CD4-positive, alpha-beta T cell treated with Interleukin-15 for 4 hours (primary cell): ENCODE measurements around the gene NPAS4.
"Not testable (repeated sequence)": the region's sequence is repeated elsewhere in the genome, so short reads cannot be mapped to it uniquely, and the experiment has no call there.

Source experiments
- DNase-seq: peaks from one replicate; pipeline ENCODE4 v3.0.0-alpha.2; 2020; ENCODE audit warnings: low spot score

Gene NPAS4

DNA sequence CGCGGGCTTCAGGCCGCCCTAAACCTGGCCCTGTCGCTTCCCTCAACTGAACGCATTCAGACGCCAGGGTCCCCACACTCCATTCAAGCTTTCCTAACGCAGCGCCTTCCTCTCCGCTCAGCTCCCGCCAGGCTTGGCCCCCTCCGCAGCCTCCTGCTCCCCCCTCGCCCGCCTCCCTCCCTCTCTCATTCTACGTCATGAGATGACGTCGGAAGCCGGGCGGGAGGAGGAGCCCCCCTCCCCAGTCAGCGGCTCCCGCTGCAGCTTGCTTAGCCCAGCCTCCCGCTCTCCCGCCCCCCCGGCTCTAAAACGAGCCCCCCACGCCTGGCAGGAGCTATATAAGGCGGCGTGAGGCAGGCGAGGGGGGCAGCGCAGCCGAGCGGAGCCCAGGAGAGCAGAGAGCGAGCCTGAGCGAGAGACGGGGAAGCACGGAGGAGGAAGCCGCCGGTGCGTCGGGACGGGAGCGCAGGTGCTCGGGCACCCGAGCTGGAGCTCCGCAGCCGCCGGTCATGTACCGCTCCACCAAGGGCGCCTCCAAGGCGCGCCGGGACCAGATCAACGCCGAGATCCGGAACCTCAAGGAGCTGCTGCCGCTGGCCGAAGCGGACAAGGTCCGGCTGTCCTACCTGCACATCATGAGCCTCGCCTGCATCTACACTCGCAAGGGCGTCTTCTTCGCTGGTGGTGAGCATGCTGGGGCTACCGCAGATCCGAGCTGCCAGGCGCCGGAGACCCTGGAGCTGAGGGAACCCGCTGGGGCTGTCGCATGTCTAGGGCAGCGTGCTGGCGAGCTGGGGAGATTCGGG, at the start of gene NPAS4:
NPAS4 (plus strand) TSS at position 365 of the 806 bp plus-strand sequence; CDS start at position 510, 145 bp downstream.
- DNase-seq, result no peak

GRCh38 chr11:66371627-66372415, 49.0 kb upstream of the NPAS4 start, which contains the start of gene SLC29A2:
TSS of gene SLC29A2 (minus strand) at chr11:66371760. CDS start at chr11:66371591, 169 bp downstream.
- DNase-seq, result peak; percentile 75

- no peak for DNase-seq
These were observed 47.6 kb upstream of the NPAS4 start for GRCh38 chr11:66373265-66373664.

GRCh38 chr11:66373690-66374287, 47.0 kb upstream of the NPAS4 start:
- DNase-seq, result not testable (repeated sequence)

DNA sequence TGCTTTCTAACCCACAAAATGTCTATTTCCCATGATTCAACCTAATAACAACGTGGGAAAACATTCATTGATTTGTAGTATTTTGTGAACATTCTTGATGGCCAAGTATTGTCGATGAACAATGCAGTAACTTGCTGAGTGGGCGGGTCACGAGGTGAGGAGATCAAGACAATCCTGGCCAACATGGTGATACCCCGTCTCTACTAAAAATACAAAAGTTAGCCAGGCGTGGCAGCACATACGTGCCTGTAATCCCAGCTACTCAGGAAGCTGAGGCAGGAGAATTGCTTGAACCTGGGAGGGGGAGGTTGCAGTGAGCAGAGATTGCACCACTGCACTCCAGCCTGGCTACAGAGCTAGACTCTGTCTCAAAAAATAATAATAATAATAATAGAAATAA, 40.6 kb upstream of the NPAS4 start:
- DNase-seq, result not testable (repeated sequence)

DNA sequence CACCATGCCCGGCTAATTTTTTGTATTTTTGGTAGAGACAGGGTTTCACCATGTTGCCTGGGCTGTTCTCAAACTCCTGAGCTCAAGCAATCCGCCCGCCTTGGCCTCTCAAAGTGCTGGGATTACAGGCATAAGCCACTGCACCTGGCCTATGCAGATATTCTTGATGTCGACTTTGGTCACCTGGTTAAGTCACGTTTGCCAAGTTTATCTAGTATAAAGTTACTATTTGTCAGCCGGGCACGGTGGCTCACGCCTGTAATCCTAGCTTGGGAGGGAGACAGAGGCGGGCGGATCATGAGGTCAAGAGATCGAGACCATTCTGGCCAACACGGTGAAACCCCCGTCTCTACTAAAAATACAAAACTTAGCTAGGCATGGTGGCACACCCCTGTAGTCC, 36.5 kb upstream of the NPAS4 start:
- not testable (repeated sequence) for DNase-seq

DNA sequence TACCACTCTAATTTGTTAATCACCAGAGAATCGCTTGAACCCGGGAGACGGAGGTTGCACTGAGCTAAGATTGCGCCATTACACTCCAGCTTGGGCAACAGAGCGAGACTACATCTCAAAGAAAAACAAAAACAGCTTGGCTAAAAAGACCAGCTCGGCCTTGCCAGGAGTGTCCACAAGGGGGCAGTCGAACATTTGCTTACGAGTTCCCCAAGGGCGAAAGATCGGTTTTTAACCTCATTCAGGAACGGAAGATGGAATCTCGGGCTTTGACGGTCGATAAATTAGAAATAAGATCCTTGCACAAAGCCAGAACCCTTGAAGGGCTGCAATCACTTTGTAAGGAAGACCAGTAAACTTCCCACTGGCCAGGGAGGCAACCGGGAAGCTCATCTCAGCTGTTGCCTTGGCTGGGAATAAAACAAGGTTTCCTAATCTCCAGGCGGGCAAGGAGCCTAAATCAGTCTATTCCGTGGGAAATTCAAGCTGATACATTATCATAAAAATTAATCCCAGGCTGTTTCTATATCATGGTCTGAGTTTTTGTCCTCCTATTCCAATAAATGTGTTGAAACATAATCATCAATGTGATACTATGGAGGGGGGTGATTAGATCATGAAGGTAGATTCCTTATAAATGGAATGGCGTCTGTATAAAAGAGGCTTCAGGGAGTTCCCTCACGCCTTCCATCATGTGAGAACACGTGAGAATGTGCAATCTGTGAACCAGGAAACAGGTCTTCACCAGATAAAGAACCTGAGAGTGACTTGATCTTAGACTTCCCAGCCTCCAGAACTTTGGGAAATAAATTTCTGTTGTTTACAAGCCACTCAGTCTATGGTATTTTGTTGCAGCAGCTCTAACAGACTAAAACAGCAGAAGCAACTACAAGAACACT, 34.4 kb upstream of the NPAS4 start:
- DNase-seq, result peak; percentile 83

DNA sequence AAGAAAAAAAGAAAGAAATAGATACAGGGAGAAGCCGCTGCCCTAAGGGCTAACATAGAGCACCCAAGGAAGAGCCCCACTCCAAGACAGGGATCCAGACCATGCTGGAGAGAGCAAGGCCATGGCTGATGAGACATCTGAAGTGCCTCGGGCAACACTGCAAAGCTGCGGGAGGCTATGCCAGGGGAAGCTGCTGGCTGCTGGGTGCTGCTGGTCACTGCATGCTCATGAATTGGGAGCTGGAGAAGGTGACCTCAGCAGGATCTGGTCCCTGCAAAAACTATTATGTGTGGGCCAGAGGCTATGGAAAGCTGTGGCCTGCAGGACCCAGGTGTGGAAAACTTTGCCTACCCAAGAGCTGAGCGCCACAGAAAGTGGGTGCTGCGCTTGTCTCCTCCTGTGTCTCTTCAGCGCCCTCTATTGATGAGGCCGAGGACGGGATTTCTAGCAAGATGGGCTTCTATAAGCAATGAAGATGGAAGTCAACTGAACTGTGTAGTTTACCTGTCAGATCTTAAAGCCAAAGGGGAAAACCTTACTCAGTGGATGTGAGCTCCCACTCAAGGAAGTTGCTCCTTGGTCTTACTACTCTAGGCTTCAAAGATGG, 32.0 kb upstream of the NPAS4 start:
- DNase-seq, result peak; percentile 79

GRCh38 chr11:66391322-66391721, 29.5 kb upstream of the NPAS4 start:
- no peak for DNase-seq

- no peak for DNase-seq
These were observed 26.9 kb upstream of the NPAS4 start for GRCh38 chr11:66393954-66394353.

DNA sequence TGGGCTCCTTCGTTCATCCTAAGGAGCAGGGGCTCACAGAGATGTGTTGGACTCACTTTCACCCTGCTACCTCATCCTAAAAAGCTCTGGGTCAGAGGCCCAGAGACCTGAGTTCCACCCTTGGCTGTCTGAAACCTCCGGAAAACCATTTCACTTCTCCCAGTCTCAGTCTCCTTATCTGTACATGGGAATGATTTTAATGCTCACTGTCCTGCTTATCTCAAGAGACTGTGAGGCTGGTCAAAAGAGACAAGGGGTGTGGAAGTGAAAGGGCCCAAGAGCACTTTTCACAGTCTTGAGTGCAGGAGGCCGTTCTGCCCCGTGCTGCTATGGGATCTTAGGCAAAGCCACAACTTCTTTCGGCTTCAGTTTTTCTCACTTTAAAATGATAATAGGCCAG, 13.2 kb upstream of the NPAS4 start:
- no peak for DNase-seq

DNA sequence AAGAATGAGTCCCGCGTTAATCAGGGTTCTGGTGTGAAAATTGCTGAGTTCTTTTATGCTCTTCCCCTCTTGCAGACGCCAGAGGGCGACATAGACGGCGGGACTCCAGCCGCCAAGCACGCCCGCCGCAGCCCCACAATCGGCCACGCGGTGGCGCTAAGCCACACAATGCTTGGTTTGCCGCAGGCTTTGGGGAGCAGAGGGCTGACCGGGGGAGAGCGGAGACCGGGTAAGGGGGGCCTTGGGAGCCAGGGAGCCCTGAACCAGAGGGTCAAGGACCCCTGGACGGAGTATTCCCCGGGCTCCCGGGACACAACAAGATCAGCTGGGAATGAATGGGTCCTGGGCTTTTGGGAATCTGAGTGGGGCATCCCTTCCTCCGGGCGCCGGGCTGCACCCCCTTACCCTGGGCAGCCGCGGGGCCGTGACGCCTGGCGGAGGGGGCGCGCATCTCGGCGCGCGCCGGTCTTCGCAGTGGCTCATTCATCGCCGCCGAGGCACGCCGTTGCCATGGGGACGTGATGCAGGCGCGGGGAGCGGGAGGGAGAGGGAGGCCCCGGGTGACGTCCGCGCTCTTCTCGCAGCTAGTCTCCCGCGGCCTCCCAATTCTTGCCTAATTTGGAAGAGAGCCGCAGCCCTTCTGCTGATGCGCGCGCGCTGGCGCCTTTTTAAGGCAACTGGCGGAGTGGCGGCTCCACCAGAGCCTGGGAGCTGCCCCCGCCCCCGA, 12.2 kb upstream of the NPAS4 start:
- DNase-seq, result peak; percentile 87

DNA sequence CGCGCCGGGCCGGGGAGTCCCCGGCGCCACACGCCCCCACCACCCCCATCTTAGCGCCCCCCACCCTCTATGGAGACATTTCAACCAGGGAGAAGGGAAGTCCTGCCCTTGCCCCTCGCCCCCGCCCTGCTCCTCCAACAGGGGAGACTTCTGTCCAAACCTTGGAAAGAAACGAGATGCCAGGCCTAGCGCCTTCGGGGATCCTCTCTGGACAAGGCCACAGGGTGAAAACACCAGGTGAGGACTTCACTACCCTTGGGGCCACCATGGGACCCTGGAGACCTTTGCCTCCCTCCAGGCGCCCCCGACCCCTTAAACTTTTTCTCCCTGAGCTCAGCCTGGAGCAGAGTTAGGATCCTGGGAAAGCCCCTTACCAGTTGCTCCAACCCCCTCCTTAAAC, 11.6 kb upstream of the NPAS4 start:
- DNase-seq, result no peak

DNA sequence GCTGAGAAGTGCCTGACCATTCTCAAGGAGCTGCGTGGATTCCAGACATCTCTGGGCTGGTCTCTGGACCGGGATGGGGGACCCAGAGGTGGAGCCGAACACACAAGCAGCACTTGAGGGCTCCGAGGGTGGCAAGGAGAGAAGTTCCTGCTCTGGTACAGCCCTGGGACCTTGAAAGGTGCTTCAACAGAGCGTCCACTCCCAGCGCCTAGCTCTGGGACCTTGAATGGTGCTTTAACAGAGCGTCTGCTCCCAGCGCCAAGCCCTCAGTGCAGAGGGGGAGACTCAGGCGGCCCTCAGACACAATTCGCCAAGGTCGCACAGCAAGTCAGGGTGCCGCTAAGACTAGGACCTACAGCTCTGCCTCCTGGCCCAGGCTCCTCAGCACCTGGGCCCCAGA, 10.6 kb upstream of the NPAS4 start:
- DNase-seq, result no peak

DNA sequence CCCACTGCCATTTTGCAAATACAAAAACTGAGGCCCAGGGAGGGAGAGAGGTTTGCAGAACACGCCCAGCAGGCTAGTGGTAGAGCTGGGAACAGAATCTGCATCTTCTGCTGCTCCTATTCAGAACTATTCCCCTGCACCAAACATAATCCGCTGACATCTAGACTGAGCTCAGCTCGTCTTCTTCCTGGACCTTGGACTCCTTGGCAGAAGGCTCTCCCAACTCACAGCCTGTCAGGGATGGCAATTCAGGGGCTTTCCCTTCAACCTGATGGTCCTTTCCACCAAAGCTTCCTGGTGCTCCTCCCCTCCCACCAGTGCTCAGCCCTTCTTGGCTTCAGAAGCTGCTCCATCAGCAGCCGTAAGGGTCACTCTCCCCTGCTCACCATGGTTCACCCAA, 9.5 kb upstream of the NPAS4 start:
- DNase-seq, result no peak

DNA sequence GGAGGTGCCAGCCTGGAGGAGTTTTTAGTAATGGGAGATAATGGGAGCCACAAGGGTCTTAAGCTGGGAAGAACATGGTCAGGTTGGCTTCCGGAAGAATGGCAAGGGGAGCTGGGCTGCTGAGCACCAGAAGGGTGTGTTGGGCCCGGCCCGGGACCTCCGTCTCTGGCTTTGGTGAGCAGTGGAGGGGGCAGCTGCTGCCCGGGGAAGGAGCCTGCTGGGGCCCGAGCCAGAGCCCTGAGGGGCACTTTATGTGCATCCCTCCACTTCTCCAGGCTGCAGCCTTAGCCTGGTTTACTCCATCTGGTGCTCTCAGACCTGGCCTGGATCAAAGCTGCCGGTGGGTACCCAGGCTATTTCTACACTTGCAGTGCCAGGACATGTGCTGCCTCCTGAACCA, 8.7 kb upstream of the NPAS4 start:
- DNase-seq, result no peak

DNA sequence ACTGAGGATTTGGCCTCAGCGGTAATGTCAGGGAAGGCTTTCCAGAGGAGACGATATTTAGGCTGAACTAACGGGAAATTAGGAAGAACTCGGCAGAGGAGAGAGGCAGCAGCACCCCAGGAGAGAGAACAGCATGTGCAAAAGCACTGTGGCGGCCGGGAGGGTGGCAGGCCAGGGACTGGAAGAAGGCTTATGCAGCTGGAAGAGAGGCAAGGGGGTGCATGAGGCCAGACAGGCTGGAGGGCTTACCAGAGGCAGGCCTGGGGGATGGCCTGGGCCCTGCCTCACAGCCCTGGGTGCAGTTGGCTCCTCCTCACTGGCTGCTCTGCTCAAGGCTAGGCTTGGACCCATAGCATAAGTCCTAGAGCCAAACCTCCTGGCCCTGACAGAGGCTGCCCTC, 7.7 kb upstream of the NPAS4 start:
- no peak for DNase-seq

DNA sequence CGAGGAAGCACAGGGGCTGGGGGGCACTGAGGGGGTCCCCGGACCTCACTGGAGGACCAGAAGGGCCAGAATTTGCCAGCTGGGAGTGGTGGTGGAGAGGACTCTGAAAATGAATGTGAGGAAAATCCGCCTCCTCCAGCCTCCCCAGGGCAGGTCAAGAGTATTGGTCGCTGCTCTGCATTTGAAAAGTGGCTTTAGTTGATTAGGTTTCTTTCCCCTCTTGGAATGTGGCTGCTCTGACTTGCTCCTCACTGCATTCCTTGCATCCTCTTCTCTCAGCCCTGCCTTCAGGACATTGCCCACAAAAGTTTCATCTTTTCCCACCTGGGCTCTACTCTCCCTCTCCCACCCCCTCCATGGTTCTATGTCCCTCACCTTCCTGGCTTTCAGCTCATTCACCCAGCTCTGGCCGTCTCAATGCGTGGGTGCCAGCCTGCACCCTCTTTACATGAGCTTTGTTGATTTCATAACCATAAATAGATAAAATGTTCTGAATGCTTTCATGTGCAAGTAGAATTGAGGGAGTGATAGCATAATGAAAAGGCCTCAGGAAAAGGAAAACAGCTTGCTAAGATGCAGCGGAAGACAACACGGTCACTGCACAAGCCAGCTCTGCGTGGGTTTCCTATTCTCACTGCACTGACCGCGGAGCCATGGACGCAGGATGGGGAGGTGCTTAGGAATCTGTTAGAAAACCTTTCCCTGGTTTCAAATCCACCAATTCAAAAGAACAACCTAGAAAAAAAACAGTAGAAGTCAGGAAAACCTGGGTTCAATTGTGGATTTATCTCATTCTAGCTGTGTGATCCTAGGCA, 6.5 kb upstream of the NPAS4 start:
- DNase-seq, result no peak

DNA sequence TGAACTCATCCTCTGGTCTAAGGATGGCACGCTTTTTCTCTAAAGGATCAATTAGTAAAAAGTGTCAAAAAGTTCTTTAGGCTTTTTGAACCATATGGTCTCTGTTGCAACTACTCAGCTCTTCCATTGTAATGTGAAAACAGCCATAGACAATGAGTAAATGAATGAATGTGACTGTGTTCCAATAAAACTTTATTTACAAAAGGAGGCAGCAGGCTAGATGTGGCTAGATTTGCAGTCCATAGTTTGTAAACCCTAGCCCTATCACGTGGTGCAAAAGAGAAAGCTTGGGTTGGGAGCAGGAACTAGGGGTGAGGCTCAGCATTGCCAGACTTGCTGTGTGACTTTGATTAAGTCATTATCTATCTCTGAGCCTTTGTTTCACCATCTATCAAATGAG, 5.4 kb upstream of the NPAS4 start:
- DNase-seq, result no peak

DNA sequence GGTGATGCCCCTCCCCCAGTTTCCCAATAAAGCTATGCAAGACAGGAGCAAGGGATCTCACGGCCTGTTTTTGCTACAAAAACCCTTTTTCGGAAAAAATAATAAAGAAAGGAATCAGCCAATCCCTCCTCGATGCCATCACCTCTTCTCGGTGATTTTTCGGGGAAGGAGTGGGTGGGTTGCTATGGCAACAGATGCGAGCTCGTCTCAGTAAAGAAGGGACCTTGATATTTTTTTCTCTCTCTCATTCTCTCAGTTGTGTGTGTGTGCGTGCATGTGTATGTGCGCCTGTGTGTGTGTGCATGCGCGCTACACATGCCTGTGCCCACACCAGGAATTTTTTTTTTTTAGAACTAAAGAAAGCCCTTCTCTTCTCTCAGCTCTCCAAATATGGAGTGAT, 3.8 kb upstream of the NPAS4 start:
- DNase-seq, result no peak
